ENCODE measurements around the gene ZMYND11.
"Not testable (repeated sequence)": the region's sequence is repeated elsewhere in the genome, so short reads cannot be mapped to it uniquely, and the experiment has no call there.

The ZMYND11 gene

DNA sequence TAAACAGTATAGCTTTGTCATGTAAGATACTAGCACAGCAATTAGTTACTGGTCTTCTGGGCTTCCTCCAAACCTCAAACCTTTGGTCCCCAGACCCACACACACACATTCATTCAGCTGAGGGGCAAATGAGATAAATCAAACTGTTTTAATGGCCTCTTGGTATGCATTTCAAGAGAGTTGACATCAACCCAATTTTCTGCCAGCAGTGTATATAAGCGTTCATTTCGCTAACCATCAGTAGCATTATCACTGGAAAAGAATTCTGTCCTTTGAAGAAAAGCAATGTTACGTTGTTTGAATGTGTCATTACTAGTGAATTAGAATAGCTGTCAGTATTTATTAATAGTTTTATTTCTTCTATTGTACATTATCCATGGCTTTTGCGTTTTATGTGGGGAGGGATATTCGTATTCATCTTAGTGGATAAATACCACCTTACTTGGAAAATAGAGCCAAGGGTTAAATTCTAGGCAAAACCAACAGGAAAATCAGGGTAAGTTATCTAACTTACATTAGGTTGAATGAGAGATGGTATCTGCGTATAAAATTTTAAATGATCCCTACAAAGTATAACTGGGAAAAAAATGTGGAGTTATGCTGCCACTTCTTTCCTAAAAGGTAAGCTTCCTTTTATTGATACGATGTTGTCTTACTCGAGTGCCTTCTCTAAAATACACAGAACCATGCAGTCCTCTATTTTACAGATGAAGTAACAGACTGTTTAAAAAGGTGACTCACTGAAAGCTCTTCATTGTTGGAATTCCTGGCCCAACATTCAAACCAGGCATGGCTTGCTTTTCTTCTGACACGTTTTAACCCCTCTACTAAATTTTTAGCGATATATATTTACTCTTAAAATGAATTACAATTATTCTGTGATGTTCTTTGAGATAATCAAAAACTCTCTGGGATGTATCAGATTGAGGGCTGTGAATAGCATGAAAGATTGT lies 2.0 kb upstream of the ZMYND11 start:
- H3K27ac ChIP-seq: no peak overlapping the region
- DNase-seq (ENCODE audit: low read depth, low spot score): no peak

DNA sequence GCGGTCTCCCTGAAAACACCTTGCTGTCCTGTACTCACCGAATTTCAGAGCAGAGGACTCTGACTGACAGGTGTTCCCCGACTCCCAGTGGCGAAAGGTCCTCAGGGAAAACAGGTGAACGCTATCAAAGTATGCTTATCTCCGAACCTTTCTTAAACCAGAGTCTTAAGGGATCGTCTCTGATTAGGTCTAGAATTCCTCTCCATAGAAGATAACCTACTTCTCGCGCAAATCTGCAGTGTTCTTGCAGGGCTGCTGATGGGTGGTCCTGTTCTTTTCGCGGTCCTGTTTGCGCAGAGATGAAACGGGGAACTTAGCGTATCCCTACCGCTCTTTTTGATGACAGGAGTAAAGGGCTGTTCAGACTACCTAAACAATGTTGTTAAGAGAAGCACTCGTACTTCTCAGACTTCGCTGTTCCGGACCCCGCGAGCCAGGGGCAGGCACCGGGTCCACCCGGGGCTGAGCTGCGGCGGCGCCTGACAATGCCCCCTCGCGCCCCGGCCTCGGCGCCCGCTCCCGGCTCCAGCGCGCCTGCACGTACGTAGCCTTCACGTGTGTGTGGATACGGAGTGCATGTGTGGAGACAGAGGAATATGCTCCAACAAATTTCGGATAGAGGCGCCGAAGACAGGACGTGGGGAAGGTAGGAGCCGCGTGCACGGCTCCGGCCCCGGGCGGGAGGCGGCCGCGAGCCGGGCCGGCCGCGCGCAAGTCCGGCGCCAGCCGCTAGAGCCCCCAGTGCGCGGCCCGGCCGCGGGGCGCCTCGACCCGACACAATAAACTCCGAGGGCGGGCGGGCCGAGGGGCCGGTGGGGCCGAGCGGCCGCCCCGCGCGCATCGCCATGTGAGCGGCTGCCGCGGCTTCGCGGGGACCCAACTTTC lies 766 bp upstream of the ZMYND11 start:
- peak overlapping the region; percentile 80 for H3K27ac ChIP-seq
- no peak for DNase-seq (ENCODE audit: low read depth, low spot score)

DNA sequence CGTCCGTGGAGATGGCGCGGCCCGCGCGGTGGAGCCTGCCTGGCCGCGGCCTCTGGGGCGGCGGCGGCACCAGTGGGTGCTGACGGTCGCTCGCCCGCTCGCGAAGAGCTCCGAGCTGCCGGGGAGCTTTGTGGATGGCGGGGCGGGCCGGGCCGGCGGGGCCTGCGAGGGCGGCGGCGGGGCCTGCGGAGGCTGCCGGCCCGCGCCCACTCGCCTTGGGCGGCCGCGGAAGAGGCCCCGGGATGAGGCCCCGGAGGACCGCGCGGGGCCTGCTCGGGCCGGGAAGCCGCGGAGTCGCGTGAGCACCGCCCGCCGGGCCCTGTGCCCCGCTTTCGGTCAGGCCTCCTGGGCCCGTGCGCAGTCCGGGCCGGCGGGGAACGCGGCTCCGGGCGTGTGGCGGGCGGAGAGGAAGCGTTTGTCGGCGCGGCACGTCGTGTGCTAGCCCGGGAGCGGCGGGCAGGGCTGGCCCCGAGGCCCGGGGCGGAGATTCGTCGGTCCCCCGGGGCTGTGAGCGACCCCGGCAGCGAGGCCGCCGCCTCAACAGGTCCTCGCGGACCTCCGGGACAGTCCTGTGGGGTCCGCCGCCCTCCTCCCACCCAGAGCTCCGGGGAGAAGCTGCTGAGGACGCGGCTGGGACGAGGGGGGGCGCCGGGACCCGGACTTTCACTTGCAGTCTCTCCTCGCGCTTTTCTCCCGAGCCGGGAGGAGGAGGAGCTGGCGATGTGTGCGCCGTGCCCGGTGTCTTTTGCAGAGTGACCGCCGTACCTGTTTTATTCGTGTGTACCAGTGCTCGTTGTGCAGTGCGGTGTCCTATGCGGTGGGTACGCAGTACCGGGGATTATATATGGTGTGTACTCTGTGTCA lies 578 bp downstream of the ZMYND11 start:
- peak overlapping the region; percentile 80 for H3K27ac ChIP-seq
- no peak for DNase-seq (ENCODE audit: low read depth, low spot score)

DNA sequence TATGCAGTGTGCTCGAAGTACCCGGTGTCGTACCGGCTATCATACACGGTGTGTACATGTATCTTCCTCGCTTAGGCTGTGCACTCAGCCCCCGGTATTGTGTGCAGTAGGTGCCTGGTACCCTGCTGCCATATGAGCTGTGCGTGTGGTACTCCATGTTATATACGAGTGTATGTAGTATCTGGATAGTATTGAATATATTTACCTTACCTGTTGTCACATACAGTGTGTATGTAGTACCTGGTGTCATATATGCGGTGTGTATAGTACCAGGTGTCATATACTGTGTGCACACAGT lies 1.2 kb downstream of the ZMYND11 start:
- DNase-seq (ENCODE audit: low read depth, low spot score): no peak
- peak overlapping the region; percentile 80 for H3K27ac ChIP-seq

DNA sequence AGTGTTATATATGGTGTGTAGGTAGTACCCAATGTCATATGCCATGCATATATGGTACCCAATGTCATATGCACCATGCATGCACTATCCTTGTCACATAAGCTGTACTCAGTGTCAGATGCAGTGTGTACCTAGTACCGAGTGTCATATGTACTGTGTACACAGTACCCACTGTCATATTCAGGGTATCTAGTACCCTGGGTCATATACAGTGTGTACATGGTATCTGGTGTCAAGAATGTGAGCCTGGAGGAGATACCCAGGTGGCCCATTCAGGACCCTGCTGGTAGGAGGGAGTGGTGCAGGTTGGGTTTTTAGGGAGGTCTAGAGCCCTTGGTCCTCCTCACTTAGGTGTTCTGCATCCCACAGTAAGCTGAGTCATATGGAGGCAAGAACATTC lies 1.8 kb downstream of the ZMYND11 start:
- H3K27ac ChIP-seq: no peak overlapping the region
- DNase-seq (ENCODE audit: low read depth, low spot score): no peak

DNA sequence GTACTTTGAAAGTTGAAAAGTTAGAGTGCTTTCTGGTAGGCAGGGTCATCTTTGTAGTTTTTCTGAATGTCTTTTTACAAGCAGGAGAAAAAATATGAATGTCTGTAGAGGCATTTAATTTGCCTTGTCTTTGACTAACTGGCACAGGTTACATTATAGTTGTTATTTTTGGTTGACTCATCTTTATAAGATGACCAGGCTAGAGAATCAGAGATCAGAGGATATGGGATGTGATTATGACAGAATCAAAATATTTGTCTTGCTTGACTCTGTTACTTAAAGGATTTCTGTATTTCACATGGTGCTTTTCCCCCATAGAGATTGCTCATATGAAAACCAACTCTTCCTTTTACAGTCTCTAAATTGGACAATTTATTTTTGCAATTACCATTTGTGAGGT lies 2.4 kb downstream of the ZMYND11 start:
- DNase-seq (ENCODE audit: low read depth, low spot score): no peak
- H3K27ac ChIP-seq: no peak overlapping the region

DNA sequence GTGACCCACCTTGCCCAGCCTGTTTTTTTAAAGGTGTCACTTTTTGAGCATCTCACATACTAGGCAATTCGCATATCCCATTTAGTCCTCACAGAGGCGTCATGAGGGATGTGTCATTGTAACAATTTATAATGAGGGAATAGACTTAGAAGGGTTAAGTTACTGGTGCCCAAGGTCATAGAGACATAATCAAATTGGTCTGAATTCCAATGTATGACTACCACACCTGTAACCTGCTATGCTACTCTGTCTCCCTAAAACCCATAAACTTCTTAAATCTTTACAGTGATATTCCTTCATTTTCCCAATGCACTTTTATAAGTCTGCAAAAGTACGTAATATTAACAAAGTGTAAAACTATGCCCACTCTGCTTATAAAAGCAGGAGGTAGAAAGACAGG lies 7.1 kb downstream of the ZMYND11 start:
- DNase-seq (ENCODE audit: low read depth, low spot score): no peak

DNA sequence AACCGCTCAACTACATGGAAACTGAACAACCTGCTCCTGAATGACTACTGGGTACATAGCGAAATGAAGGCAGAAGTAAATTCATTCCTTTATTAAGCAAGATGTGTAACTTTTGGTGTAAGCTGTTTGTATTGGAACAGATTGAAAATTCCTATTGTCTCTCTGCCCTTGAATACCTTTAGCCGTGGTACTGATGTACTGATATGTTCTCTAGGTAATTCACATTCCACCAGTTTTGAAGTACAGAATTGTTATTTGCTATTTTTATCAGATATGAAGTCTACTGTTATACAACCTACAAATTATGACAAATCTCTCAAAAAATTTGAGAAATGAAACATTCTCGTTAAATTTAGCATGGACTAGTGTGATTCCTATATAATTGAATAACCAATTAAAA lies 17.7 kb downstream of the ZMYND11 start:
- no peak for DNase-seq (ENCODE audit: low read depth, low spot score)
- H3K27ac ChIP-seq: no peak overlapping the region

More for the DNA sequence above, 7.1 kb downstream of the ZMYND11 start:
- H3K27ac ChIP-seq: no peak overlapping the region

DNA sequence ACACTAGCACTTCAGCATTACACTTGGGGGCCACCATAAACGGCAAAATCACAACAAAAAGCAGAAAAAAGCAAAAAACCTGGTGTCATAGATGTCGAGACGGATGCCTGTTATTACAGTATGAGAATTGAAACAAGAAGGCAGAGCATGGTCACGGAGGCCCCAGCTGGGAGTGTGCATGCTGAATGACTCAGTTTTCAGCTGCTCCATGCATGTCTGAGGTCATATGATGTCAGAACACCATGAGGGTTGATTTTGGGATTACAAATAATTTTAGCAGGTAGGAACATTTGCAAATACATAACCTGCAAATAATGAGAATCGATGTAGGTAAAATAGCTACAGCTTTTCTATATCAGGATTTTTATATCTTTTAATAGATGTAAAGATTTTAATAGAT lies 19.1 kb downstream of the ZMYND11 start:
- H3K27ac ChIP-seq: no peak overlapping the region
- DNase-seq (ENCODE audit: low read depth, low spot score): no peak

DNA sequence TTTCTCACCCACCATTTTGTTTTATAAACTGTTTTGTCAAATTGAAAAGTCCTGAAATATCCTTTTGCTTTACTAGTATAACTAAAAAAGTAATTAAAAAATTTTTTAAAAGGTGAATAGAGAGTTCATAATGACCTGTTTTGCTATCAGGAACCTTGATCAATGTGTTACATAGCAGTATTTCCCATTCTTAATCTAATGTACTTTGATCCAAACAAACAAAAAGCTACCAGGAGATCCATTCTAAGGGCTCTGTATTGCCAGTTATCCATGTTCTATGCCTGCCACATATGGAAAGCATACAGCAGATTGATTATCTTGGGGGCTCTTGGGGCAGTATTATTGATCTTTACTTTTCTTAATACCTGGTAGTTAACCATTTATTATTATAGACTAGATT lies 32.1 kb downstream of the ZMYND11 start:
- H3K27ac ChIP-seq: no peak overlapping the region
- DNase-seq (ENCODE audit: low read depth, low spot score): no peak

DNA sequence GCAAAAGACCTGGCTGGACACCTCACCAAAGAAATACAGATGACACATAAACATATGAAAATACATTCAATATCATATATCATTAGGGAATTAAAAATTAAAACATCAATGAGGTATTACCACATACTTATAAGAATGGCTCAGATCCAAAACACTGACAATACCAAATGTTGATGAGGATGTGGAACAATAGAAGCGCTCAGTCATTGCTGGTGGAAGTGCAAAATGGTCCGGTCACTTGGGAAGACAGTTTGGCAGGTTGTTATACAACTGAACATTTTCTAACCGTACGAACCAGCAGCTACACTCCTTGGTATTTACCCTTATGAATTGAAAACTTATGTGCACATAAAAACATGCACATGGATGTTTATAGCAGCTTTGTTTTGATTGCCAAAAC lies 38.5 kb downstream of the ZMYND11 start:
- H3K27ac ChIP-seq: no peak overlapping the region
- DNase-seq (ENCODE audit: low read depth, low spot score): no peak

DNA sequence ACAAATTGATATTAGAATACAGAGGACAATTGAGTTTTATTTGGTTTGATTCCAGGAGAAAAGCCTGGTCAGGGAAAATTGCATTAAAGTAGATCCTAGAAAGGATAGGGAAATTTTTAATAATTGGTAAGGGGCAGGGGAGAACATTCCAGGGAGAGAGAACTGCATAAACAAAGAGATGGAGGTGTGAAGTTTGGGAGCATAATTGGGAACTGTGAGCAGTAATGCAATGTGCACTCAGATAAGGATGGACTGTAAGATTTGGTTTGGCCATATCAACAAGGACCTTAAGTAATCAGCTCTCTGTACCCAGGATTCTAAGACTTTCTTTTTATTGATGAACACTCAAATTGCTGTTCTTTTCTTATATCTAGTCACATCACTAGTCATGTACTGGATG lies 41.4 kb downstream of the ZMYND11 start:
- DNase-seq (ENCODE audit: low read depth, low spot score): no peak
- H3K27ac ChIP-seq: no peak overlapping the region

DNA sequence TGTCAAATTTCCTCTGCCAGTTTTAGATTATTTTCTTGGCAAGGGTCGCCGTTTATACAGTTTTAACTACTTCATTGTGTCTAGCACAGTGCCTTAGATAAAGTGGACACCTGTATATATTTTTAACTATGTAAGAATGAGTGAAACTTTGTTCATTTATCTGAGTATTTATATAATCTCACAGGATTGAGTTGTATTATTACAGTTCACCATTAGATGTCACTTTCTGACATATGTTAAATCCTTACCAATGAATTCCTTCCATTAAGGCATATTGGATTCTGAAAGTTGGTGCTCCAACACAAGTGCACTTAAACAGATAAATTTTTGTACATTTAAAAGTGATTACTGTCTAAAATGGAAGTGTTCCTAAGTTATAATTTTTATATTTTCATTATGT lies 43.0 kb downstream of the ZMYND11 start:
- no peak for DNase-seq (ENCODE audit: low read depth, low spot score)
- H3K27ac ChIP-seq: no peak overlapping the region

DNA sequence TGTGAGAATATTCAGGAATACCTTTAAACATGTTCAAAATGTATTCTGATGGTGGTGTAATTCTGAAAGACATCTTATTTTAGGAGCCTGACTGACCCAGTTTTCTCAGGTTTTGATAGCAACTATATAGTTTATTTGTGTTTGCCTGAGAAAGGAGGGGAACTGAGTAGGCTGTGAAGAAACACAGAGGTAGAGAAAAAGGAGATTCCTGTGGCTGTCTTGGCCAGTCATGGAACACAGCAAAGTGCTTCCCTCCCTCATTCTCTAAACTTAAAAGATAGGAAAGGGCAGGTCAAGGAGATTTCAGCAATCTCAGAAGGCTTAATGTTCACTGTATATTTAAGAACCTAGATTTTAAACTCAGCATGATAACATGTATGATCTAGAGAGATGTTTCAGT lies 43.5 kb downstream of the ZMYND11 start:
- H3K27ac ChIP-seq: no peak overlapping the region
- DNase-seq (ENCODE audit: low read depth, low spot score): no peak

DNA sequence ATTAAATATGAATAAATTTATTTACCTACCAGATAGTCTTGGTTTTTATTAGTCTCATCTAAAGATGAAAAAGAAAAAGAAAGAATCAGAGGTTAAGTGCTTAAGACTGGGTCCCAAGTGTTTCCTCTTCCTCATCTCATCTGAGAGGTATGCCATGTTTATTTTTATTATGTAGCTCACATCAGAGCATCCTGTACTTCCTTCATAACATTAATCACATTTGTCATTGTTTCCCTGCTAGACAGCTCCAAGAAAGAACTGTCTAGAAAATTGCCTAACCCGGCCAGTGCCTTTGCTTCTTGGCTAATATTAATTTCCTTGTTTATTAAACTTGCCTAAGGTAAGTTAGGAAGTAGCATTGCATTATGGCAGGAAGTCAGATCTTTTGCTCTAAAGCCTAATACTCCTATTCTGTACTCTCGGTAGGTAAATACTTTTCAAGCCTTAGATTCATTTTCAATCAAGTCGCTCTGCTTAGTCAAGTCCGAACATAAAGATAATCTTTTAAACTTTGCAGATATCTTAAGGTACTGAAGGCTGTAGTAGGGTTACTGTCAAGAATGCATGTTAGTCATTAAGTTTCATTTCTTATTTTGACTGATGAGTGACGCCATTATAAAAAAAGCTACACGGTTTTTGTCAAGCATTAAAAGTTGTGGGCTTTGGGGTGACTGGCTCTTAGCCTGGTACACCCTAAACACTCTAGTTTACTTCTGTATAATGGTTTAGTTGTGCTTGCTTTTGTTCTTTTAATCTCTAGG lies 47.4 kb downstream of the ZMYND11 start:
- peak; percentile 29 for DNase-seq (ENCODE audit: low read depth, low spot score)
- H3K27ac ChIP-seq: peak overlapping the region; percentile 1

DNA sequence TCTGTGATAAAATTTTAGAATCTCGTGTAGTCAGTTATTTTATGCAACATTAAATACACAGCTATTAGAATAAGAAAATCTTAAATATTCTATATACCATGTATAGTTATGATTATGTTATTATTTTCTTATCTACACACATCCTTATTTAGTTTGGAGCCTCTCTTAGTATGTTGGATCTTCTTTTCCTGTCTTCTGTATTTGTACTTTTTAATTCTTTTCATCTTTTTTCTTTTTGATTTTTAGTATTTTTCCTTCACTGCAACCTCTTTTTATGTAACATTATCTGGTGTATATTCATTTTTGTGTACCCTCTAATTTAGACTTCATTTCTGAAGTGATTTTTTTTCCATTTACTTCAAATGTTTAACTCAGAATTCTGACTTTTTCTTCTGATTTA lies 48.9 kb downstream of the ZMYND11 start:
- no peak for DNase-seq (ENCODE audit: low read depth, low spot score)
- H3K27ac ChIP-seq: no peak overlapping the region

DNA sequence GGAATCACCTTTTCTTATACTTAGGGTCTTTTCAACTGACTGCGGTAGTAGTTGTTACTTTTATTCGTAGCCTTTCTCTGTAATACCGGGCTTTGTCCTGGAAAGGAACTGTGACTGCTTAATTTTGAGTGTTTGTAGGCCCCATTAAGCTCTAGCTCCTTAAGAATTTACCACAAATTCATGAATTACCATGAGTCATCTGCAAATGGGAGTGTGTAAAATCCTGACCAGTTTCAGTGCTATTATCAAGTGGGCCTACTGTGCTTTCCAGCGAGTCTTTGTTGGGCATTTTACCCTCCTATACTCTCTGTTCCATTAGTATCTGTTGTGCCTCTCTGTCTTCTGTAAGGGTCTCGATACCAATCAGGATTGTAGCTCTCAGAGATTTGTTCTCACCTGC lies 49.7 kb downstream of the ZMYND11 start:
- no peak overlapping the region for H3K27ac ChIP-seq
- DNase-seq (ENCODE audit: low read depth, low spot score): no peak

DNA sequence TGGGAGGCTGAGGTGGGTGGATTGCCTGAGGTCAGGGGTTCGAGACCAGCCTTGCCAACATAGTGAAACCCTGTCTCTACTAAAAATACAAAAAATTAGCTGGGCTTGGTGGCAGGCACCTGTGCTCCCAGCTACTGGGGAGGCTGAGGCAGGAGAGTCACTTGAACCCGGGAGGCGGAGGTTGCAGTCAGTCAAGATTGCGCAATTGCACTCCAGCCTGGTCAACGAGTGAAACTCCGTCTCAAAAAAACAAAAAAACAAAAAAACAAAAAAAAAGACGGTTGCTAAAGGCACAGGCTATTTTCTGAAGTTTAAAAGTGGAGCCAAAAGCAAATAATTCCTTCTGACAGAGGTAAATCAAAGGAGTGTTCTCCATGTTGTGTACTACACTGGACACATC lies 50.3 kb downstream of the ZMYND11 start:
- H3K27ac ChIP-seq; DNase-seq (ENCODE audit: low read depth, low spot score): not testable (repeated sequence)

DNA sequence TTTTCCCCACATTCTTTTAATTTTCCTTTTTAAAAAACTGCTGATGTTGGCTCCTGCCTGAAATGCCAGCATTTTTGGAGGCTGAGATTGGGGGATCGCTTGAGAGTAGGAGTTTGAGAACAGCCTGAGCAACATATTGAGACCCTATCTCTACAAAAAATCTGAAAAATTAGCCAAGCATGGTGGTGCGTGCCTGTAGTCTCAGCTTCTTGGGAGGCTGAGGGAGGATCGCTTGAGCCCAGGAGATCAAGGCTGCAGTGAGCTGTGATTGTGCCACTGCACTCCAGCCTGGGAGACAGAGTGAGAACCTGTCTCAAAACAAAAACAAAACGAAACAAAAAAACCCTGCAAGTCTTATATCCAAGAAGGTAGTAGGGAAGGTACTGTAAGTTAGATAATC lies 51.7 kb downstream of the ZMYND11 start:
- no peak overlapping the region for H3K27ac ChIP-seq

DNA sequence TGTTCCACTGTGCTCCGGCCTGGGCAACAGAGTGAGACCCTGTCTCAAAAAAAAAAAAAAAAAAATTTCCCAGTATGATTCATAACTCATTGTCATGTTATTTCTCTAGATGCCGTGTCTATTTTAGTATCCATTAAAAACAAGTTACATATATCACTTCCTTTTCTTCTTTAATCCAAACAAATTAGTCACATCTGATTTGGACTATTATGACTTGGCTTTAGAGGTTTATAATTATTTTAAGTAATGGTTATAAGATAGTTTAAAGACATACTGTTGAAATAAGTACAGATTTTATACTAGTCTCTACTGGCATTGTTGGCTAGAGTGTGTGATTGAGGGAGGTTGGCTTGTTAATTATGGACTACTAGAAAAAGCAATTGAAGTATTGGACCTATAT lies 53.3 kb downstream of the ZMYND11 start:
- no peak for DNase-seq (ENCODE audit: low read depth, low spot score)
- H3K27ac ChIP-seq: no peak overlapping the region

More for the DNA sequence above, 51.7 kb downstream of the ZMYND11 start:
- no peak for DNase-seq (ENCODE audit: low read depth, low spot score)
